Keratinocyte (primary cell): ENCODE data around the gene PPT2. TPM values are rescaled to one million over a fixed set of nuclear protein-coding genes. Genes with fewer than 3 reads are reported as not detected.

Source experiments
- DNase-seq: peaks from one replicate; pipeline ENCODE4 v3.0.0-alpha.2; 2011; ENCODE audit warnings: low read depth, missing footprints, low spot score
- FAIRE-seq: peaks from 2 replicates; lab custom pipeline; 2011; peaks lifted over from hg19 to GRCh38; lab: Jason Lieb, UNC
- H2AFZ ChIP-seq: 2 replicates; pipeline ENCODE4 v1.6.0; 2012; ENCODE audit warnings: low read length, control low read depth, inconsistent platforms; ENCODE audit not compliant: control insufficient read depth
- H3K27ac ChIP-seq: 2 replicates; pipeline ENCODE4 v1.5.1; 2011; ENCODE audit warnings: low read length; ENCODE audit not compliant: control insufficient read depth, insufficient read depth
- H3K27me3 ChIP-seq: 3 replicates; pipeline ENCODE4 v1.6.0; 2011; ENCODE audit warnings: low read length; ENCODE audit not compliant: control insufficient read depth, insufficient read depth; ENCODE audit errors: extremely low read depth
- H3K36me3 ChIP-seq, 2 experiments: 2 replicates in 1 of 2; 3 replicates in 1 of 2; pipeline ENCODE4 v1.5.1; 2011; ENCODE audit warnings: low read length in 2 of 2, mild to moderate bottlenecking in 1 of 2; ENCODE audit not compliant: control insufficient read depth in 2 of 2, insufficient read depth in 2 of 2; ENCODE audit errors: extremely low read depth in 1 of 2
- H3K4me1 ChIP-seq: 3 replicates; pipeline ENCODE4 v1.5.1; 2011; ENCODE audit warnings: low read length; ENCODE audit not compliant: control insufficient read depth, insufficient read depth; ENCODE audit errors: extremely low read depth
- H3K4me2 ChIP-seq: 3 replicates; pipeline ENCODE4 v1.6.0; 2011; ENCODE audit warnings: low read depth, low read length; ENCODE audit not compliant: control insufficient read depth, insufficient read depth; ENCODE audit errors: extremely low read depth
- H3K4me3 ChIP-seq, 3 experiments: fragments of 200-600 bp in 1 of 3; sonication (generic) in 1 of 3; 2 replicates in 2 of 3; 3 replicates in 1 of 3; pipeline ENCODE4 v1.5.1; 2011 to 2016; ENCODE audit warnings: low read length in 3 of 3, mild to moderate bottlenecking in 3 of 3, control low read depth in 2 of 3, inconsistent platforms in 1 of 3, low read depth in 1 of 3, mixed read lengths in 1 of 3, mixed run types in 1 of 3, moderate library complexity in 1 of 3; ENCODE audit not compliant: control insufficient read depth in 2 of 3, insufficient read depth in 2 of 3; ENCODE audit errors: extremely low read depth in 1 of 3
- H3K79me2 ChIP-seq: 2 replicates; pipeline ENCODE4 v1.6.0; 2012; ENCODE audit warnings: low read length; ENCODE audit not compliant: control insufficient read depth, insufficient read depth
- H3K9ac ChIP-seq: 3 replicates; pipeline ENCODE4 v1.6.0; 2011; ENCODE audit warnings: low read length; ENCODE audit not compliant: control insufficient read depth, insufficient read depth; ENCODE audit errors: extremely low read depth
- H3K9me1 ChIP-seq: 3 replicates; pipeline ENCODE4 v1.6.0; 2011; ENCODE audit warnings: low read length; ENCODE audit not compliant: control insufficient read depth, insufficient read depth; ENCODE audit errors: extremely low read depth
- H3K9me3 ChIP-seq: 2 replicates; pipeline ENCODE4 v1.5.1; 2012; ENCODE audit warnings: low read depth, low read length; ENCODE audit not compliant: control insufficient read depth
- H4K20me1 ChIP-seq: 3 replicates; pipeline ENCODE4 v1.6.0; 2011; ENCODE audit warnings: low read length; ENCODE audit not compliant: control insufficient read depth, insufficient read depth; ENCODE audit errors: extremely low read depth
- EZH2 ChIP-seq: IDR thresholded peaks from one replicate; pipeline ENCODE4 v1.6.1; 2012; ENCODE audit warnings: inconsistent platforms, mild to moderate bottlenecking, low read length, moderate library complexity
- dilution Hi-C: fragments of 300-500 bp; cut with MboI; formaldehyde crosslinking; loops from one replicate; pipeline ENCODE4 v1.7.0; 2020; ENCODE audit warnings: low sequenced_read_pairs; ENCODE audit not compliant: extremely low pct_ligation_motif_present
- polyA plus RNA-seq, 5 experiments: library from polyadenylated mRNA; depleted of rRNA in 3 of 5; stranded (reverse) in 3 of 5; stranded (forward) in 1 of 5; unstranded in 1 of 5; fragments of >200 nt; gene quantifications; 1 replicate in 1 of 5; 2 replicates in 3 of 5; 3 replicates in 1 of 5; pipeline versions ENCODE4 v1.2.1 to v1.2.3, GENCODE V29; 2011 to 2012; ENCODE audit warnings: missing spikeins in 2 of 5, low read depth in 1 of 5, low replicate concordance in 1 of 5
- TF ChIP-seq, protein P1 (sequence below), 3 experiments: IDR thresholded peaks in 1 of 3; conservative IDR thresholded peaks in 1 of 3; optimal IDR thresholded peaks in 1 of 3; 2 replicates in 2 of 3; 3 replicates in 1 of 3; pipeline versions ENCODE3 to v1.5.1; 2011; ENCODE audit warnings: low read length in 3 of 3, mild to moderate bottlenecking in 3 of 3, moderate library complexity in 2 of 3, control low read depth in 1 of 3, inconsistent platforms in 1 of 3; ENCODE audit not compliant: insufficient read depth in 2 of 3; ENCODE audit errors: extremely low read depth in 1 of 3

PPT2 gene
- polyA plus RNA-seq, 1 donor (not counting 4 experiments of a cell fraction or from before 2014, with no cell fraction given): 15.0 TPM

DNA sequence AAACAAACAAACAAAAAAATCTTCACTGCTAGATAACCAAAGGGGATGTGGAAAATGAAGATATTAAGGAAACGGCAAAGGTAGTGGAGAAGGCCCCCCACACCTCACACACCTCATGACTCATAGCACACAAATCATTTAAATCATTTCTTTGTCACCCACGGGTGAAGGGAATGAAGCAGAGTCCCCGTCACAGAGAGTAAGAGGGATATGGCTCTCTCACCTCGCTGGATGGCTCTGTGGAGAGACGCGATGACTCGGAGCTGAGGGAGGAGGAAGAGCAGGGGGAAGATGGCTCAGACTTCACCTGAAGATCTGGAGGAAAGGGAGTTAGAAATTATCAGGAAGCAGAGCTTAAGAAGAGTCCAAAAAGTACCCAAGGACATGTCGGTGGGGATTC is 27.1 kb upstream of the PPT2 start:
- Histone ChIP-seq H3K79me2 (peaks cover 18% of the 10 kb centered on the region), H4K20me1 (no peaks in the 10 kb centered on the region), H3K4me3 (peak overlapping the region; percentile 95 to 100 (median 99)), H3K9me1 (no peaks in the 10 kb centered on the region), H3K4me2 (peak overlapping the region; percentile 81), H3K9me3 (no peaks in the 10 kb centered on the region), H3K9ac (peak overlapping the region; percentile 98), H3K36me3 (peaks cover 4 to 8% of the 10 kb centered on the region in 2 experiments), H2AFZ (no peak overlapping the region), H3K27ac (peak overlapping the region; percentile 94), H3K4me1 (peaks cover 23% of the 10 kb centered on the region), H3K27me3 (no peaks in the 10 kb centered on the region)
- DNase-seq (no peak), FAIRE-seq (no peak)
- TF ChIP-seq, protein P1, sequence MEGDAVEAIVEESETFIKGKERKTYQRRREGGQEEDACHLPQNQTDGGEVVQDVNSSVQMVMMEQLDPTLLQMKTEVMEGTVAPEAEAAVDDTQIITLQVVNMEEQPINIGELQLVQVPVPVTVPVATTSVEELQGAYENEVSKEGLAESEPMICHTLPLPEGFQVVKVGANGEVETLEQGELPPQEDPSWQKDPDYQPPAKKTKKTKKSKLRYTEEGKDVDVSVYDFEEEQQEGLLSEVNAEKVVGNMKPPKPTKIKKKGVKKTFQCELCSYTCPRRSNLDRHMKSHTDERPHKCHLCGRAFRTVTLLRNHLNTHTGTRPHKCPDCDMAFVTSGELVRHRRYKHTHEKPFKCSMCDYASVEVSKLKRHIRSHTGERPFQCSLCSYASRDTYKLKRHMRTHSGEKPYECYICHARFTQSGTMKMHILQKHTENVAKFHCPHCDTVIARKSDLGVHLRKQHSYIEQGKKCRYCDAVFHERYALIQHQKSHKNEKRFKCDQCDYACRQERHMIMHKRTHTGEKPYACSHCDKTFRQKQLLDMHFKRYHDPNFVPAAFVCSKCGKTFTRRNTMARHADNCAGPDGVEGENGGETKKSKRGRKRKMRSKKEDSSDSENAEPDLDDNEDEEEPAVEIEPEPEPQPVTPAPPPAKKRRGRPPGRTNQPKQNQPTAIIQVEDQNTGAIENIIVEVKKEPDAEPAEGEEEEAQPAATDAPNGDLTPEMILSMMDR (optimal IDR thresholded peaks at IDR 0.05 in 1 of 3, IDR thresholded peaks at IDR 0.05 in 1 of 3, conservative IDR thresholded peaks at IDR 0.05 in 1 of 3; ENCODE audit: extremely low read depth in 1 of 3, insufficient read depth in 2 of 3, low read length in 3 of 3): no peak
- TF ChIP-seq EZH2: no peak
- dilution Hi-C loops: no loop called here

DNA sequence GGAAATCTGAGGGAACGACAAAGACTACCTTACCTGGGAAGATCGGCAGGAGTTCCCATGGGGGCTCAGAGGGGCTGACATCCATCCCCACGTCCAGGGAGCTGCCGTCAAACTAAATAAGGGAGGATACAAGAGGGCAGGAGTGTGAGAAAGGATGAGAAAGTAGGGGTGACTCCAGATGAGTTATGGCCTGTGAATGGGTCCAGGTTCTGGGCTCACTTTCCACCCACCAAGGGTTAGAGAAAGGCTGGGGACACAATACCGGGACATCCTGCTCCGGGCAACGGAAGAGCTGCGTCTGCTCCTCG is 26.6 kb upstream of the PPT2 start:
- peaks cover 23% of the 10 kb centered on the region for H3K4me1 ChIP-seq
- no peak overlapping the region for H2AFZ ChIP-seq
- dilution Hi-C loops: no loop called here
- H3K4me2 ChIP-seq: peak overlapping the region; percentile 81
- H3K27me3 ChIP-seq: no peaks in the 10 kb centered on the region
- no peak for FAIRE-seq
- peak overlapping the region; percentile 95 to 100 (median 99) for H3K4me3 ChIP-seq
- peak overlapping the region; percentile 94 for H3K27ac ChIP-seq
- no peaks in the 10 kb centered on the region for H3K9me3 ChIP-seq
- H3K36me3 ChIP-seq: peaks cover 4% of the 10 kb centered on the region in 2 experiments
- H3K79me2 ChIP-seq: peaks cover 18% of the 10 kb centered on the region
- TF ChIP-seq, protein P1 (optimal IDR thresholded peaks at IDR 0.05 in 1 of 3, IDR thresholded peaks at IDR 0.05 in 1 of 3, conservative IDR thresholded peaks at IDR 0.05 in 1 of 3; ENCODE audit: extremely low read depth in 1 of 3, insufficient read depth in 2 of 3, low read length in 3 of 3): no peak
- TF ChIP-seq EZH2: no peak
- no peaks in the 10 kb centered on the region for H3K9me1 ChIP-seq
- H4K20me1 ChIP-seq: no peaks in the 10 kb centered on the region
- H3K9ac ChIP-seq: peak overlapping the region; percentile 98
- DNase-seq: no peak
